Activated T-helper 9 cell treated with anti-CD3 and anti-CD28 coated beads, Interleukin-2, amount 50 U/mL, for 16 hours (primary cell): ENCODE results near the gene ALDH5A1.

Source experiments
- DNase-seq: peaks from one replicate; pipeline ENCODE4 v3.0.0-alpha.2; 2020; ENCODE audit warnings: low read depth

ALDH5A1 gene

DNA sequence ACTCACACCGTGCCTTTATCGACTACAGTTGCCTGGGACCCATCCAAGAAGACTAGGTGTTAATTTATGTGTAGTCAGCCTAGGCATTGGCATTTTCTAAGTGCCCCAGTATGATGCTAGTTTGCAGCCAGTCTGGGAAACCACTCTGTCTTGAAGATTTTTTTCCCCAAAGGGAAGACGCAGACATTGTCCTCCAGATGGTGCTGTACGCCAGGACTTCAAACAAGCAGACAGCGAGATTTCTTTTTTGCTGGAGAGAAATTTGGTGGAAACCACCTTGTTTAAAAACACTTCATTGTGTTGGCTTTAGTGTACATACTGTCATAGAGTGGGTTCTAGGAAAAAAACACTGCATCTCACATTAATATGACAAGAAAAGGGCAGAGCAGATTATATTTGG is 30.0 kb downstream of the ALDH5A1 start:
- no peak for DNase-seq

DNA sequence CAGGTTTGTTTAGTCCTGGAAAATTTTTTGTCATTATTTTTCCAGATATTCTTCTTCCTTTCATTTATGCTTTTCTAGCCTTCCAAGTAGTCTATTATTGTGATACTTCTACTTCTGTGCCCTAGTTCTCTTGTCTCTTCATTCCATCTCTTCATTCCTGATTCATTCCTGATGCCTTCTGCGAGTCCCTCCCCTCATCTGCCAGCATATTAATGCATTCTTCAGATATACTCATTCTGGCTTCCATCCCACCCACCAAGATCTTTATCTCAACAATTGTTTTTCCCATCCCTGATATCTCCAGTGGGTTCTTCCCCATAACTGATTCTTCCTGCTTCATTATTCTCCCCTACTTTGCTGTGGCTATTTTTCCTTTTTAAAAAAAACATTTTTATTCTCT is 35.2 kb downstream of the ALDH5A1 start:
- DNase-seq: no peak

DNA sequence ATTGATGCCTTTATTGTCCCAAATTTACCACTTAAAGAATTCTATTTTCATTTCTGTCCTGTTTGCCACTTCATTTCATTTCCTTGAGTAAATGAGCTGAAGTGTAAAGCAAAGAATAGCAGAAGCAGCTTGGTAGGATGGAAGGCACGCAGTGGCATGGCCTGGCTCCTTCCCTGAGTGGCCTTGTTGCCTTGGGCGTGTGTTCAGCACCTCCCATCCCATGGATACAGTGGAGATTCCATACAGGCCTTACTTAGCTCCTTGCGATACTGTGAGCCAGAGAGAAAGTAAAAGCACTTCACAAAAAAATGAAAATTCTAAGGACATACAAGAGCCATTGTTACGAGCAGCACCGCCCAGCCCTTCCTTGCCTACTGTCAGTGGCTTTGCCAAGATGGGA is 39.6 kb downstream of the ALDH5A1 start:
- DNase-seq: no peak

DNA sequence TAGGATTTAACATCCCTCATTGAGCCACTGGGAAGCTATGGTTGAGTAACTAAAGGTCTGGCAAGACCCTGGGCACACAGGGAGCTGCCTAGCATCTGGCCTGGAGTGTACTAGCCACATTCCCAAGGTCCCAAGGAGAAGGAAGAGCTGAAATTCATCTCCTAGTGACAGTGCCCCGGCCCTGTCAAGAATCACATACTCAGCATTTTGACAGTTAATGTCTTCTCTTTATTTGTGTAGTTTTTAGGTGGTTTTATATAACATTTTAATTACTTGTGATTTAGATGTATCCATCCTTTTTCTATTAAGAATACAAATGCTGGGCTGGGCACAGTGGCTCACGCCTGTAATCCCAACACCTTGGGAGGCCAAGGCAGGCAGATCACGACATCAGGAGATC is 40.4 kb downstream of the ALDH5A1 start:
- DNase-seq: no peak

DNA sequence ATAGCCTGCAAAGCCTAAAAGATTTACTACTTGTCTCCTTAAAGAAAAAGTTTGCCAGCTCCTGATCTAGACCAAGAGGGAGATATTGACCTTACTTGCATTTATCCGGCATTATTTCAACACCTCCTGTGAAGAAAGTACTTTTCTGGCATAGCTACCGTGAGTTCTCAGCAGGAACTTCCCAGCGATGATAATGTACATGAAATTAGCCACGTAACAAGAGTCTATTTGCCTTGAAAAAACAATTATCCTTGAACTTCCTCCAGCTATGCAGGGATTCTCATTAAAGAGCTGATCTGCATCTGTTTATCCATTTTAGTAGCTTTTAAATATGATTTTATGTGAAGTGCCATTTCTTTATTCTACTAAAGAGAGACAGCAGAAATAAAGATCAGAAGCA is 41.7 kb downstream of the ALDH5A1 start:
- DNase-seq: no peak

DNA sequence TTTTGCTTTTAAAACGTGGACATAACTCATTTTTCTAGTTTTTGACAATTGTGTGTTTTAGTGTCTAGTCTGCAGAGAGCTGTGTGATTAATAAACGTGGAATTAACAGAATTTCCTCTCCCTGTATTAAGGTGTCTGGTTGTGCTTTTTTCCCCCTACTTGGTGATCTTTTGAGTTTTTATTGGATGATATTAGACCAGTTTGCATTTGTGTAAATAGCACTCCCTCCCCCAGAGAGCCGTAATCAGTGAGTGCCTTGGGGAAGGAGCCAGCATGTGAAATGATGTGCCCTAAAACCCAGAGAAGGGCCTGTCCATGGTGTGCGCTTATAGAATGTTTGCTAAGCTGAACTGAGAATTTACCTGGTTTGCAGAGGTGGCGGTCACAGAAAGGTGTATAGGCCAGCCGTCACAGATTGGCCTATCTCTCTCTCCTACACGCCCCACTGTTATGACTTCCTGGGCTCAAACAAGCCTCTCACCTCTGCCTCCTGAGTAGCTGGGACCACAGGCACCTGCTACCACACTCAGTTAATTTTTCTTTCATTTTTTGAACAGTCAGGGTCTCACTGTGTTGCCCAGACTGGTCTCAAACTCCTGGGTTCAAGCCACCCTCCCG is 42.4 kb downstream of the ALDH5A1 start:
- DNase-seq: no peak

DNA sequence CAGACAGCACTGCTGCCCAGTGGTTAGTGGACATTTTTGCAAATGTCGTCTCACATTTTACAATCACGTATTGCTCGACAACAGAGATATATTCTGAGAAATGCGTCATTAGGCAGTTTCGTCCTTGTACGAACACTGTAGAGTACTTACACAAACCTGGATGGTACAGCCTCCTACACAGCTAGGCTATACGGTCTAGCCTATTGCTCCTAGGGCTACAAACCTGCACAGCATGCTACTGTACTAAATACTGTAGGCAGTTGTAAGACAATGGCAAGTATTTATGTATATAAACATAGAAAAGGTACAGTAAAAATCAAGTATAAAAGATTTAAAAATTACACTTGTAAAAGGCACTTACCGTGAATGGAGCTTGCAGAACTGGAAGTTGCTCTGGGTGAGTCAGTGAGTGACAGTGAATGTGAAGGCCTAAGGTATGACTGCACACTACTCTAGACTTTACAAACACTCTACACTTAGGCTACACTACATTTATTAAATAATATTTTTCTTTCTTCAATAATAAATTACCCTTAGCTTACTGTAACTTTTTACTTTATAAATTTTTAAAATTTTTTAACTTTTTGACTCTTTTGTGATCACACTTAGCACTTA is 43.1 kb downstream of the ALDH5A1 start:
- DNase-seq: no peak

DNA sequence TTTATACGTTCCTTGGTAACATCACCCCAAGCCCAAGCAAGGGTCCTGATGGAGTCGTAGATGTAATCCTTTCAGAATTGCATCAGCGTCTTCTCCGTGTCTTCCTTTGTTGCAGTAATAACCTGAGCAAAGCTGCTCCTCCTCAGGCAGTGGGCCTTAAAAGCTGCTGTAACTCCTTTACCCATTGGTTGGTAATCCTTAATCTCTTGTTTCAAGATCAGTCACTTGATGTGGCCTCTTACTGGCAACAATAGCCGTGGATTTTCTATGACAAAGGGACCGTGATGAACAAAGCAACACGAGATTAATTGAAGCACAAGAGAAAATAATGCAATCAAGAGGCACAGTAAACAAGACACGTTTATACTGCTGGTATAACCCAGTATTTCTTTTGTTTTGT is 44.6 kb downstream of the ALDH5A1 start:
- DNase-seq: no peak

DNA sequence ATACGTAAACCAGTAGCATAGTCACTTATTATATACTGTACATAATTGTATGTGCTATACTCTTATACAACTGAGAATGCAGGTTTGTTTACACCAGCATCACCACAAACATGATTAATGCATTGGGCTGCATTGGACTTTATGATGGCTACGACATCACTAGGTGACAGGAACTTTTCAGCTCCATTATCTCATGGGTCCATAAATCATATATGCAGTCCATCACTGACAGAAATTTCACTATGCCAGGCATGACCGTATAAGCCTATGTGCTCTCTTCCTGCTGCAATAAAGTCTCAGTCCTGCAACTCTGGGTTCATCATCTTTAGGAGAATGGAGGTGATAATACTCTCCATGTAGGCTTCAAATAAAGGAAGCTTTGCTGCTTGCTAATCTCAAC is 45.4 kb downstream of the ALDH5A1 start:
- no peak for DNase-seq

DNA sequence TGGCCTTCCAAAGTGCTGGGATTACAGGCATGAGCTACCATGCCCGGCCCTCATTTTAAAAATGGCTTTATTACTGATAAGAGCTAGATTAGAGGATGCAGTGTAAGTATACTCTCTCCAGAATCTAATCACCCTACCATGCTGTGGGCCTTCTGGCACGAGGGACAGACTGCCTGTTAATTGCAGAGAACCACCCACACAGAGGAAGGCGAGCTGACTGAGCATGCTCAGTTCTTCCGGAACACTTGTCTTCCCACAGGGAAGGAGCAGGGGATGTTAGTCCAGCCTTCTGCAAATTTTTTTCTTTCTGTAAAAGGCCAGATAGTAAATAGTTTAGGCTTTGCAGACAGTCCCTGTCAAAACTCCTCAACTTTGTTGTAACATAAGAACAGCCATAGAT is 48.9 kb downstream of the ALDH5A1 start:
- DNase-seq: no peak

DNA sequence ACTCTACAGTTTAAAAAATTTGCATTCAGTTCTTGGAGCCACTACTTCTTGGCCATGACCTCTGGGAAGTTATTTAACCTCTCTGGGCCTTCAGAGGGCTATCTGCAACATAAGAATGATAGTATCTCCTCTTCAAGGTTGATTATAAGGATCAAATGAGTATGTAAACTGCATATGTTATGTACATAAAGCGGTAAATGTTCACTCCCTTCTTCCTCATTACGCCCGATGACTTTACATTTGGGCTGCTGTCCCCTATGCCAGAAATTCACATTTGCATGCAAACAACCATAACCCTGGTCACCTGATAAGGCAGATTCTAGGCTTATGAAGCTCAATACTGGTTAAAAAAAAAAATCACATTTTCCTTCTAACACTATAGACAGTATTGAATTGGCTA is 50.4 kb downstream of the ALDH5A1 start:
- no peak for DNase-seq

DNA sequence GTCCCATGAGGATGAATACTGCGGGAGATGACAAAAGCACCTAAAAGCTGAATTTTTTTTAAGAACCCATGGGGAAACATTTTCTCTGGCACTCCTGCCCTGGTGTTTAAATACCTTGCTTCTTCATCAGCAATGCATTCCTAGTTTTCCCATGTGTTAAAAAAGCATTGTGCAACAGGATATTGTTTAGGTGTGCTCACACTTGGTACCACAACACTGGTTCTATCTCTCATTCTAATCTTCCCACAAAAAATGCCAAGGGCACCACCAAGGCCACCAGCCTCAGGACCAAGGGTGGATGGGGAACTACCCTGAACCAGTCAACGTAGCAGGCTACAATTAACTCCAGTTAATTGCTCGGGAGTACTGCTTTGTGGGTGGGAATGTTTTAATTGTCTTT is 50.9 kb downstream of the ALDH5A1 start:
- no peak for DNase-seq

DNA sequence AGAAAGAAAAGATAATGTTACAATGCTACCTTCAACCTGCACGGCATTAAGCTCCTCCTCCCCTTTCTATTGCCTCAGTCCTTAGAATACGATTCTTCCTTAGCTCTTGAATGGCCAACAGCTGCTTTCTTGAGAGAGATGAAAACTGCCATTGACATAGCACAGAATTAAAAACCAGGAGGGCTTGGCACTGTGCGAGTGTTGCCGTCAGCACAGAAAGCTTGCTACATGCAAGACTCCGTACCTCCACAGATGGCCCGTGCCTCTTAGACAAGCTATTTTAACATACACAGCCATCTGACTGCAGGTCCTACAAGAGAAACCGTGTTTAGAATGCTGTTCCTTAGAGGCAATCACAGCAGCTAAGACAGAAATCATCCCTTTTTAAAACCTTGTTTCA is 51.7 kb downstream of the ALDH5A1 start:
- DNase-seq: no peak

DNA sequence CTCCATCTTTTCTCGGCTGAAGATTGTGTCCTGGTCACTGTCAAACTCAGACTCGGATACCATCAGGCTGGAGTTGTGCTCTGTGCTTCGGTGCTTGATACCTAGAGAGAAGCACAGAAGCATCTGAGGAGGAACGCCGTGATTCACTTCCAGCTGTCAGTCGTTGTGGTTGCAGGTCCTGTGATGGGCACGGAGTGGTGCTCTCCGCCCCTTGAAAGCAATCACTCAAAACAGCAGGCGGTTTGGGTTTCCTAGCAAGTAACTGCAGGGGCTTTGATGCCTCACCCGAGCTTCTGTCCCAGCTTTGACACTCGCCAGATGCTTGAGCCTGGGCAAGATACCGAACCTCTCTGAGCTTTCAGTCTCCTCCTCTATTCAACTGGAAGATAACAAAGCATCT is 52.5 kb downstream of the ALDH5A1 start:
- DNase-seq: peak; percentile 3

DNA sequence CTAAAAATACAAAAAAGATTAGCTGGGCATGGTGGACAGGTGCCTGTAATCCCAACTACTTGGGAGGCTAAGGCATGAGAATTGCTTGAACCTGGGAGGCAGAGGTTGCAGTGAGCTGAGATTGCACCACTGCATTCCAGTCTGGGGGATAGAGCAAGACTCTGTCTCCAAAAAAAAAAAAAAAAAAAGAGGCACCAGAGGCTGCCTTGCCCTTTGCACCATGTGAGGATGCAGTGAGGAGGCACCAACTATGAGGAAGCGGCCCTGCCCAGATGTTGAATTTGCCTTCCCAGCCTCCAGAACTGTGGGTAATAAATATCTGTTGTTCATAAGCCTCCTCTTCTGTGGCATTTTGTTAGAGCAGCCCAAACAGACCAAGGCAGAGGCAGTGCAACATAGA is 54.4 kb downstream of the ALDH5A1 start:
- DNase-seq: no peak

DNA sequence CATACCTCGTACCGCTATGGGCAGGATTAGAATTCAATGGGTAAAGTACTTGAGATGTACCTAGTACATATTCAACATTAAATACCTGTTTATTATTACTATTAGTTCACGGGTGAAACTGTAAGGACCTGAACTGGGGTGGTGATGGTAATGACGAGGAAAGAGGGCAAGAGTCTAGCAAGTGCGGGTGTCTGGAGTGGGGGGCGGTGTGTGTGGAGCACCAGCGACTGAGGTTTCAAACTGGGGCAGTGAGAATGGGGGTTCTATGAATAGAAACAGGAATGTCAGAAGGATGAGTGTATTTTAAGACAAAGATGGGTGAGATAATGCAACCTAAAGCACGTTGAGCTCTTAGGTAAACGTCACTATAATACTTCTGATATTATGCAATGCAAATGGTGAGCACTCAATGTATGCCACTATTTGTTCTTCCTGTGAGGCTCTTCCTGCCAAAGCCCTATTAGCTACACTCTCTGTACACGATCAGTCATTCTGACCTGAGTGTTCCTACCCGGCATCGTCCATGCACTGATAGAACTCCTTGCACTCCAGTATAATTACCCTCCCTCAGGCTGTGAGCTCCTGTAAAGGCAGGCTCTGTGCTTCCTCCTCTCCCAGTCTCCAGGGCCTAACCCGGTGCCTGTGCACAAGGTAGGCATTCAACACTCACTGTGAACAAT is 55.0 kb downstream of the ALDH5A1 start:
- DNase-seq: no peak

DNA sequence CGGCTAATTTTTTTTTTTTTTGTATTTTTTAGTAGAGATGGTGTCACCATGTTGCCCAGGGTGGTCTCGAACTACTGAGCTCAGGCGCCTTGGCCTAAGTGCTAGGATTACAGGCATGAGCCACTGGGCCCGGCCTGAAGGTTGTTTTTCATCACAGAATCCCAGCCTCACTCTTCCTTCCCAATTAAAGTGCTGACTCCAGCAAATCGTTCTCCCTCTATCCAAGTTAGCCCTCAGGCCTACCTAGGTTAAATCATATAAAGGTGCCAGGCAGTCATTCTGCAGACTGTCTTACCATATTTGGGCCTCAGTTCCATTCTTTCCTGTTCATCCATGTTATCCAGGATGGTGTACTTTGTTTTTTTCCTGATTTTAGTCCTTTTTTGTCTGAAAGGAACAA is 56.4 kb downstream of the ALDH5A1 start:
- DNase-seq: no peak

DNA sequence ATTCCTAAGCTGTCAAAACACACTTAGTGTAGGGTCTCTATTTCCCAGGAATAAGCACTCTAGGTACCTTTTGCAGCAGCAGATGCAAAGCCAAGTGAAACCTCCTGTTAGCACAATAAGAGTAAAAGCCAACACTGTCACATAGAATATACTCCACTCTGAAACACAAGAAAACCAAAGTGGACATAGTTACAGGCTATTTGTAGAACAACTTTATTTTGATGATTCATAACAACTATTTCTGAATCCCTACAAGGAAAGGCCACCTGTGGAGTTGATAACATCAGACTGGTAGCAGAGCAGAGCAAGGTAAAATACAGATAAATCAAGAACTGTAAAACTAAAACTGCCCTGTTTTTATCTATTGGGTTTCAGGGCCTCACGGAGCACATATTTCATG is 59.7 kb downstream of the ALDH5A1 start:
- DNase-seq: no peak

DNA sequence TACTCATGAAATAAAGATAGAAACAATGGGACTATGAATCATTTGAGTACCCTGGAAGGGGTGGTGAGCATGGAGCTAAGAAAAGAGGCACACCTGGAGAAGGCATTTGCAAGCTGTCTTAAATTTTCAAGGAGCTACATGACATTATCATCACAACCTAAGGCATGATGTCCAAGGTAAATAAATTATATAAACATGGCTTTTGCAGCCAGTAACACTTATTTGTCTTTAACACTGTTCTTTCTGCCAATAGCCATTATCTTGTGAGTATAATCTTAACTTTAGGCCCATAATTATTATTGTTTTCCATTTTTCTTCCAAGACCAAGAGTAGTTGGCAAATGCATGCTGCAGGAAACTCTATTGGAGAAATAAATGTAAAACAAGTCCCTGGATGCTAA is 63.7 kb downstream of the ALDH5A1 start:
- no peak for DNase-seq

DNA sequence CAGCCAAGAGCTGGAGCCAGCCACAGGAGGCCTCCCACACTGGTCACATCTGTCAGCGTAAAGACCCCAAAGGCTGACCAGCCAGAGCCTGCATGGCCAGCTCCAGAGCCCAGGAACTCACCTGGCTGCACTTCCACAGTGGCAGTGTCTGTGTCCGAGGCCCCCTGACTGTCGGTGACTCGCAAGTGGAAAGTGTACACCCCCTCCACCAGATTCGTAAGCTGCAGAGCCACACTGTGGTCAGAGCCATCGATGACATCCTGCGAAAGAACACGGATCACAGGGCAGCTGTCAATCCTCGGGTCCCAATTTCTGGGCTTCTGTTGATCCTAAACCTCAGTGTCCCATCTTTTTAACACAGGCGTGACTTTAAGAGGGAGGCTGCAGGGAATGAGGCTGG is 69.3 kb downstream of the ALDH5A1 start:
- DNase-seq: no peak

DNA sequence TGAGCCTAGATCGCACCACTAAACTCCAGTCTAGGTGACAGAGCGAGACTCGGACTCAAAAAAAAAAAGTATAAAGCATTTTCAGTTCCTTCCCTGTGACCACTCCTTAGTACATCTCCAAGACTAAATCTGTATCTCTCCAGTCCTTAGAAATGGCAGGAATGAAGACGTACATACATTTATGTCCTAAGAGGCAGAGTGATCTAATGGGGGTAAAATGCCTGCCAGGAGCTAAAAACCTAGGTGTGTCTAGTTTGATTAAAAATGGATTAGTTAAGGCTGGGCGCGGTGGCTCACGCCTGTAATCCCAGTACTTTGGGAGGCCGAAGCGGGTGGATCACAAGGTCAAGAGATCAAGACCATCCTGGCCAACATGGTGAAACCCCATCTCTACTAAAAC is 70.4 kb downstream of the ALDH5A1 start:
- DNase-seq: no peak

DNA sequence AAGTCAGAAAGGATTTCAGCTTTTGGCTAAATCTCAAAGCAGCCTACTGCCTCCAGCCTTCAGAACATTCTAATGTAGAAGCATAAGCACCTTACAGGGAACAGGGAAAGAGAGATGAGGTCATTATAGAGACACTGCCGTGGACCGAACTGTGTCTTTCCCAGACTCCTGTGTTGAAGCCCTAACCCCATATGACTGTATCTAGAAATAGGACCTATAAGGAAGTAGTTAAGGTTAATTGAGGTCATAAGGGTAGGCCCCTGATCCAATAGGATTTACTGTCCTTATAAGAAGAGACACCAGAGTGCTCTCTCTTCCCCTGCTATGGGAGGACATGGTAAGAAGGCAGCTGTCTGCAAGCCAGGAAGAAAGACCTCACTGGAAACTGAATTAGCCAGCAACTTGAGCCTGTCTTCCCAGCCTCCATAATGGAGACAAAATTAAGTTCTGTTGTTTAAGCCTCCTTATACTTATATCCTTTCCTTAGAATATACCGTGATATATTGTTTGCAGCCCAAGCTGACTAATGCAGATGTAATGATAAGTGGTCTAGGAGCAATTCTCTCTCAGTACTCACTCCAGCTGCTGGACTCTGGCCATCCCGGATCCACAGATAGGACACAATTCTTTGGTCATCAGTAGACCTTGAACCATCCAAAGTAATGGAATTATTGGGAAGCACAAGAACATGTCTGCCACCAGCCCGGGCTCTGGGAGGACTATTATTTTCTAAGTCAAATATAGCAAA is 71.4 kb downstream of the ALDH5A1 start:
- DNase-seq: no peak

DNA sequence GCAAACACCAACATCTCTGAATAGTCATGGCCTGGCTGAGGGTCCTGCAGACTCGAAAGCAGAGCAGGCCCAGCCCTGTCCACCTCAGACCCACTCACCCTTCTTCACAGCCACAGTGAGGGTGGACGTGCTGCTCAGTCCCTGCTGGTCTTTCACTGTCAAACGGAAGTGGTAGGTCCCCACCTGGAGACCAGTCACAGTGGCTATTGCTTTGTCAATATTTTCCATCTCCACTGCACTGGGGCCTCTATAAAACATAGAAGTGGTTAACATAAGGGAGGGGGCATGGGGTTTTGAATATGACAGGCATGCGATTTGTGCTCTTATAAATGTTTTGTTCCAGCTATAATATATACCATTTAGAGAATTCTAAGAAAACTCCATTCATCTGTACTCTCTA is 73.9 kb downstream of the ALDH5A1 start:
- DNase-seq: no peak
